ENCODE measurements around the gene KCNJ12. TPM values are rescaled to one million over a fixed set of nuclear protein-coding genes. Genes with fewer than 3 reads are reported as not detected.

The KCNJ12 gene
- total and polyA plus RNA-seq, 2 of the 4 experiments (the other 2 are of a cell fraction) = under 0.01 to 0.10 TPM

DNA sequence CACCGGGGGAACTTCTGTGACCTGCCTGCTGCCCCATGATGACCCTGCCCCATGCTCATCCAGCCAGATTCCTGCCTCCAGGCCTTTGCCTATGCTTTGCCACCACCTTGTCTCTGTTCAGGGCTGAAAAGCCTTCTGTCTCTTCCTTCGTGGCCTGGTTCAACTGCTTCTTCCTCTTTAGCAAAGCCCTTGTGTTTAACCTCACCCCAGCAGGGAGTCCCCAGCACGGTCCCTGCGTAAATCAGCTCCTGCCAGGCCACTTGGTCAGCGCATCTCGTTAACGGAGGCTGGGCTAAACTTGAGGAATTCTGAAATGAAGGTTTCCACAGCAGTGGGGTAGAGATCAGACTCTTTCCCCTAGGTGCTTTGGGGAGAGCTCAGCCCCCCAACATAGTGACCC is 16.1 kb upstream of the KCNJ12 start:
- peaks cover 36% of the 10 kb centered on the region for H3K27me3 ChIP-seq (ENCODE audit: control insufficient read depth, insufficient read depth, low read length)
- no peak overlapping the region for H2BK15ac ChIP-seq (ENCODE audit: low read depth, low read length)
- H3K9ac ChIP-seq (ENCODE audit: low read depth, low read length) = no peak overlapping the region
- no peaks in the 10 kb centered on the region for H4K20me1 ChIP-seq (ENCODE audit: insufficient read depth, low read length)
- H2AFZ ChIP-seq (replicated peaks; ENCODE audit: low read length, poor library complexity) = no peak overlapping the region
- no peaks in the 10 kb centered on the region for H3K79me1 ChIP-seq (ENCODE audit: low read depth in 1 of 2, low read length in 2 of 2)
- H4K5ac ChIP-seq (ENCODE audit: low read depth, low read length) = no peak overlapping the region
- DNase-seq = no peak
- no peak overlapping the region for H2AK9ac ChIP-seq (replicated peaks; ENCODE audit: low read depth, low read length, poor library complexity)
- POLR2A ChIA-PET (ENCODE audit: unreplicated experiment) = interaction anchor here (0.6 kb wide), 1 partner anchor 19 kb away, joined by 6 read pairs; no protein-coding TSS in a partner anchor
- no peak overlapping the region for H3K23ac ChIP-seq (ENCODE audit: low read depth, low read length)
- no peak overlapping the region for H2AK5ac ChIP-seq (ENCODE audit: low read depth, low read length)
- no peaks in the 10 kb centered on the region for H3K36me3 ChIP-seq (ENCODE audit: control insufficient read depth, insufficient read depth, low read length)
- no peak overlapping the region for H3K18ac ChIP-seq (ENCODE audit: low read depth, low read length)
- no peak overlapping the region for H3K14ac ChIP-seq (replicated peaks; ENCODE audit: low read depth, low read length)
- H3K4me3 ChIP-seq (ENCODE audit: insufficient read depth, low read depth, low read length) = no peak overlapping the region
- ATAC-seq (ENCODE audit: low read depth) = no peak
- TF ChIP-seq SMC3 (IDR thresholded peaks at IDR 0.05; ENCODE audit: low read depth, low read length) = no peak
- TF ChIP-seq MAFK (IDR thresholded peaks at IDR 0.05; ENCODE audit: low read depth, low read length) = no peak
- no peak for TF ChIP-seq CTCF (conservative IDR thresholded peaks at IDR 0.05; ENCODE audit: low read depth, low read length)
- TF ChIP-seq MXI1 (IDR thresholded peaks at IDR 0.05; ENCODE audit: borderline replicate concordance, low read depth, low read length) = no peak
- no peak for TF ChIP-seq MAZ (IDR thresholded peaks at IDR 0.05; ENCODE audit: borderline replicate concordance, low read depth, low read length)
- TF ChIP-seq FOS (IDR thresholded peaks at IDR 0.05; ENCODE audit: low read depth, low read length) = no peak
- TF ChIP-seq NFE2L2 (IDR thresholded peaks at IDR 0.05; ENCODE audit: low read depth, low read length) = no peak
- H3K4ac ChIP-seq (ENCODE audit: low read depth, low read length) = no peak overlapping the region
- in situ Hi-C loops (cut with MboI; ENCODE audit: low sequenced_read_pairs) = no loop called here
- no TSS peak for BruUV-seq (replicated peaks)
- H3K4me2 ChIP-seq (ENCODE audit: low read depth, low read length) = no peak overlapping the region
- CTCF ChIA-PET = no interaction called here
- WGBS, 2 experiments (ENCODE audit: extremely low coverage in 2 of 2, insufficient read length in 1 of 2) = 20% methylated on average over 1 of the region's 7 CpGs; no CpG with 5 or more reads in 1 of the 2 experiments
- H3K4me1 ChIP-seq (ENCODE audit: control insufficient read depth, insufficient read depth, low read length) = no peaks in the 10 kb centered on the region
- H2BK20ac ChIP-seq (ENCODE audit: low read depth, low read length) = no peak overlapping the region
- H3K9me1 ChIP-seq (ENCODE audit: insufficient read depth, low read length) = no peaks in the 10 kb centered on the region
- H4K8ac ChIP-seq (ENCODE audit: low read depth in 2 of 2, low read length in 2 of 2) = no peak overlapping the region
- no peak overlapping the region for H2BK120ac ChIP-seq (ENCODE audit: low read depth, low read length)
- H3K56ac ChIP-seq (ENCODE audit: extremely low read depth, insufficient read depth, low read length) = no peak overlapping the region
- no peak overlapping the region for H3K27ac ChIP-seq (ENCODE audit: insufficient read depth, low read length)
- intact Hi-C loops (cut with micrococcal nuclease) = no loop called here
- no peak overlapping the region for H2BK5ac ChIP-seq (ENCODE audit: low read depth, low read length, poor library complexity, severe bottlenecking)
- no peaks in the 10 kb centered on the region for H3K9me3 ChIP-seq (ENCODE audit: control insufficient read depth, insufficient read depth, low read length)
- dilution Hi-C loops (cut with HindIII; ENCODE audit: low sequenced_read_pairs, unreplicated experiment) = no loop called here
- no peak overlapping the region for H4K91ac ChIP-seq (ENCODE audit: insufficient read depth, low read depth, low read length)
